Neural progenitor cell (in vitro differentiated cells): ENCODE results near the gene AKAP3.

Source experiments
- EZH2 ChIP-seq: fragments of 200-600 bp; sonication (generic); IDR thresholded peaks from 2 replicates; pipeline ENCODE4 v1.6.1; 2017; ENCODE audit warnings: antibody characterized with exemption, mild to moderate bottlenecking, moderate library complexity
- EZH2phosphoT487 ChIP-seq: fragments of 200-600 bp; sonication (generic); IDR thresholded peaks from 2 replicates; pipeline ENCODE4 v1.6.1; 2017; ENCODE audit warnings: antibody characterized with exemption
- TF ChIP-seq, protein P1 (sequence below): fragments of 200-600 bp; sonication (generic); IDR thresholded peaks from 2 replicates; pipeline ENCODE4 v1.5.1; 2017; ENCODE audit warnings: antibody characterized with exemption, mild to moderate bottlenecking

- TF ChIP-seq, protein P1, sequence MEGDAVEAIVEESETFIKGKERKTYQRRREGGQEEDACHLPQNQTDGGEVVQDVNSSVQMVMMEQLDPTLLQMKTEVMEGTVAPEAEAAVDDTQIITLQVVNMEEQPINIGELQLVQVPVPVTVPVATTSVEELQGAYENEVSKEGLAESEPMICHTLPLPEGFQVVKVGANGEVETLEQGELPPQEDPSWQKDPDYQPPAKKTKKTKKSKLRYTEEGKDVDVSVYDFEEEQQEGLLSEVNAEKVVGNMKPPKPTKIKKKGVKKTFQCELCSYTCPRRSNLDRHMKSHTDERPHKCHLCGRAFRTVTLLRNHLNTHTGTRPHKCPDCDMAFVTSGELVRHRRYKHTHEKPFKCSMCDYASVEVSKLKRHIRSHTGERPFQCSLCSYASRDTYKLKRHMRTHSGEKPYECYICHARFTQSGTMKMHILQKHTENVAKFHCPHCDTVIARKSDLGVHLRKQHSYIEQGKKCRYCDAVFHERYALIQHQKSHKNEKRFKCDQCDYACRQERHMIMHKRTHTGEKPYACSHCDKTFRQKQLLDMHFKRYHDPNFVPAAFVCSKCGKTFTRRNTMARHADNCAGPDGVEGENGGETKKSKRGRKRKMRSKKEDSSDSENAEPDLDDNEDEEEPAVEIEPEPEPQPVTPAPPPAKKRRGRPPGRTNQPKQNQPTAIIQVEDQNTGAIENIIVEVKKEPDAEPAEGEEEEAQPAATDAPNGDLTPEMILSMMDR = no peak
- TF ChIP-seq EZH2 (no peak), EZH2phosphoT487 (no peak)
Observed at GRCh38 chr12:4685317-4685716, 36.5 kb upstream of the AKAP3 start.
